HG02763 (cell line): ENCODE results near the gene AP1S3.

Source experiments
- ATAC-seq: cut with Tn5 transposase; IDR thresholded peaks from one replicate; pipeline ENCODE4 v1.9.1; 2021; ENCODE audit warnings: mild to moderate bottlenecking, moderate library complexity; ENCODE audit not compliant: unreplicated experiment

AP1S3 gene

DNA sequence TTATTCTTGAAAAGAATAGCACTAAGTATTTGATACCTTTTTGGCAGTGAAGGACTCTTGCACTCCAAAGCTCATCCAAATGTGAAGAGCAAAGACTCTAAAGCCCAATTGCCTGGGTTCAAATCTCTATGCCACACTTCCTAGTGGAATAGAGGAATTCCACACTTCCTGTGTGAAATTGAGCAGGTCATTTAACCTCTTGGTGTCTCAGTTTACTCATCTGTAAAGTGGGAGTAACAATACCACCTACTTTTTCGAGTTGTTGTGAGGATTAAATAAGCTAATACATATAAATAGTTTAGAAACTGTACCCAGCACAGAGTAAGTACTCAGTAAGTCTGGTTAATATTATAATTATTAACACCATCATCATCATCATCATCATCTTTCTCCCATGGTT is 72.6 kb downstream of the AP1S3 start:
- no peak for ATAC-seq

DNA sequence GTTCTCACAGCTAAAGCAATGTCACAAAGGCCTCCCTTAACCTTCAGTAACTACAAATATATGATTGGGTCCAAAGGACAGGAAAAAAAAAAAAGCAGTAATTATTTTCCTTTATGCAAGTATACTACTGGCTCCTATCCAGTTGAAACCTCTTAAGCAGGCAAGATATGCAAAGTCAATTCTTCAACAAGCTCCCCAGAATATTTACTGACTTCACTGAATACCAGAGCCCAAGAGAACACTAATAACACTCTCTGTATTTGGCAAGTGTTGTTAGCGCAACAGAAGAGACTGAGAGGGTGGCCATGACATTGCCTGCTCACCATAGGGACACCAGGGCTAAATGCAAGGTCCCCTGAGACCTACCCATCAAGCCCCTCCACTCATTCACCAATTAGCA is 74.5 kb downstream of the AP1S3 start:
- ATAC-seq = no peak

DNA sequence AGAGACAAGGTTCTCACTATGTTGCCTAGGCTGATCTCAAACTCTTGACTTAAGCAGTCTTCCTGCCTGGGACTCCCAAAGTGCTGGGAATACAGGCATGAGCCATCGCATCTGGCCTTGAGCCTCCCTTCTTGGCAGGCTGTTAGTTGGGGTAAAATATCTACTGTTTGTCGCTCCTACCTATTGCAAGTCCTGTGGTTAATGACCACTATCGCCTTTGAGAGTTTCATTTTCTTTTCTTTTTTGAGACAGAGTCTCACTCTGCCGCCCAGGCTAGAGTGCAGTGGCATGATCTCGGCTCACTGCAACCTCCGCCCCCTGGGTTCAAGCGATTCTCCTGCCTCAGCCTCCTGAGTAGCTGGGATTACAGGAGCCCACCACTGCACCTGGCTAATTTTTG is 75.6 kb downstream of the AP1S3 start:
- ATAC-seq = peak; percentile 68

DNA sequence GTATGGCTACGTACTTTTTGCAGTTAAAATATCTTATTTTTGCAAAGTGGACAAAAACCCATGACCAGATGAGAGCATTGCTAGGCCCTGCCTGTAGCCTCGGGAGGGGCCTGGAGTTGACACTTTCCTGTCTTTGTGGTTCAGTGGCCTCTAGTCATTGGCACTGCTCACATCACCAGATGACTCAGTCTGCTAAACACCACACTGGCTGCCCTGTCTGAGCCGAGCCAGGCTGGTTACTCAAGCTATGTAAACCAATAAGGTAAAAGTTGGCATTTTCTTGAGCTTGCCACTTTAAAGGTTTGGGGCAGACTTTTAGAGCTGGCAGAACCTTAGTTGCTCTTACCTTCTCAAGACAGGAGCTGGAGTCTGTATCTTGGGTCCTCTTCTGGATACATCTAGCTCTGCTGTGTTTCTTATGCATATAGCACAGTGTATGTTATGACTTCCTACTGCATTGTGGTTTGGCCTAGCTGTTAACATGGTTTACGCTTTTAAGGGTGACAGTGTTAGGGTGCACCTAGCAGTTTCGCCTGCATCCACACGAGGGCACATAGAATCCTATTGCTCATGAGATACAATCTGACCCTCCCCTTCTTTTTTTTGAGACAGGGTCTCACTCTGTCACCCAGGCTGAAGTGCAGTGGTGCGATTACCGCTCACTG is 76.4 kb downstream of the AP1S3 start:
- ATAC-seq = peak; percentile 78

DNA sequence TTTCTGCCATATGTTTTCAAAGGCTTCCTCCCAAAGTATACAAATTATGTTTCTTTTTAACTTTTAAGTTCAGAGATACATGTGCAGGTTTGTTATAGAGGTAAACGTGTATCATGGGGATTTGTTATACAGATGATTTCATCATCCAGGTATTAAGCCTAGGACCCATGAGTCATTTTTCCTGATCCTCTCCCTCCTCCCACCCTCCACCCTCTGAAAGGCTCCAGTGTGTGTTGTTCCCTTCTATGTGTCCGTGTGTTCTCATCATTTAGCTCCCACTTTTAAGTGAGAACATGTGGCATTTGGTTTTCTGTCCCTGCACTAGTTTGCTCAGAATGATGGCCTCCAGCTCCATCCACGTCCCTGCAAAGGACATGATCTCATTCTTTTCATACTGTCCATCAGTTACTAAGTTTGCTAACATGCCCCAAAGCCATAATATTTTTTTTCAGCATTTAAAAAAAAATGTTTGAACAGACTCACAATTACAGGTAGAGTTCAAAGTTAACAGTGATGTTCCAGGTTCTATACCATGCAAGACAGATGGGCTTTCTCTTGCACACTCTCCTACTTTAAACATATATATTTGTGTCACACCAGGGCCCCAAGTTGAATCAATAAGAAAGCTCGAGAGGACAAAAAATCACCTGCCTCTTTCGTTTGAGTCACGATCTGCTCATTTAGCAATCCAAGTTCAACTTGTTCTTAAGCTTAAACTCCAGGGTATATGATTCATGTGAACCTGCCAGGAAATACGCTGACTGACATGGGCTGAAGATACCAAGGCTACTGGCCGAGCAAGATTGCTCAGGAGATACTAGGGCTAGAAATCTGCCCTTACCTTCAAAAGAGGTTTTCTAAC is 77.6 kb downstream of the AP1S3 start:
- no peak for ATAC-seq

DNA sequence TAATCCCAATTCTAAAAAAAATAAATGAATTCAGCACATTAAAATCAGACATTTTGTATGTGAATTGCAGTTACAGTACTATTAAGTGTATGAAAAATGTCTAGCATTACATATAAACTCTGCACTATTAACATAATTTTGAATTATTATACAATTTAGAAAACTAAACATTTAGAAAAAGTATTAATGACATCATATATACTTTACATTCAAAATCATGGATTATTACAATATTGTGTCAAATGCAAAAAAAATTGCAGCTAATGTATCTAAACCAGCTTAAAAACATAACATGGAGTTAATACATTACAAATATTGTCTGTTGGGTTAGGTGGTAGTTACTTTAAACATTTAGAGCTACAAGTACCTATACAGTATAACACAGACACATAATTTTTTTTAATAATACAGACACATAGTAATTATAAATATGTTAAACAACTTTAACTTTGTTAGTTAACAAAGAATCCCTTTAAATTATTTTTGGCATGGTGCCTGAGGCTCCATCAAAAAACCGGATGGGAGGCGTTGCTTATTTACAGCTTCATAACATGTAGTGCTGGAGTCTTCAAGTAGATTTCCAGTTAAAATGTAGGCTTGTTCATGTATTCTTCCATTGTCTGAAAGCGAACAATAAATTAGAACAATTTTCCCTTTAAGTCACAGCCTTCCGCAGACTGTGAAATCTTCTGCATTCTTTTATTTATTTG is 79.1 kb downstream of the AP1S3 start:
- ATAC-seq = no peak

DNA sequence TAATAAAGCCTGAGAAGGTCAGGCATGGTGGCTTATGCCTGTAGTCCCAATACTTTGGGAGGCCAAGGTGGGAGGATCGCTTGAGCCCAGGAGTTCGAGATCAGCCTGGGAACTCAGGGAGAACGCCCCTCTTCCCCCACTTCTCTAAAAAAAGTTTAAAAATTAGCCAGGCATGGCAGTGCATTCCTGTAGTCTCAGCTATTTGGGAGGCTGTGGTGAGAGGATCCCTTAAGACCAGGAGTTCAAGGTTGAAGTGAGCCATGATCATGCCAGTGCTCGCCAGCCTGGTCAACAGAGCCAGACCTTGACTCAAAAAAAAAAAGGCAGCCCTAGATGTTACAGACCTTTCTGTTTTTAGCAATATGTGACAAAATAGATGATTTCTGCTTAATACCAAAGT is 83.4 kb downstream of the AP1S3 start:
- ATAC-seq = no peak

DNA sequence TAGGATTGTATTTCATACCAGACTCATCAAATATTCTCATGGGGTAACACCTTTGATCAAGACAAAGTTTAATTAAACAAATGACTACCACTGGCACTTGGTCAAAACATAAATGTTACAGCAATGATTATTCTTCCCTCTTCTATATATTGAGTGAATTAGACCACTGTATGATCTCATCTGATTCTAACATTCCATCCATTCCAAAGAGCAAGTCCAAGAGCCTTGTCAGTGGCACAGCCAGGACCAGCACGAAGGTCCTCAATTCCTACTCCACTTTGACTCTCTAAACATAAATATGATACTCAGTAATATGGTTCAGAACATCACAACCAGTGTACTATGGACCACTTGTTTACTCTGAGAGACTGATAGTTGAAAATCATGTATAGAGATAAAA is 86.4 kb downstream of the AP1S3 start:
- ATAC-seq = no peak

DNA sequence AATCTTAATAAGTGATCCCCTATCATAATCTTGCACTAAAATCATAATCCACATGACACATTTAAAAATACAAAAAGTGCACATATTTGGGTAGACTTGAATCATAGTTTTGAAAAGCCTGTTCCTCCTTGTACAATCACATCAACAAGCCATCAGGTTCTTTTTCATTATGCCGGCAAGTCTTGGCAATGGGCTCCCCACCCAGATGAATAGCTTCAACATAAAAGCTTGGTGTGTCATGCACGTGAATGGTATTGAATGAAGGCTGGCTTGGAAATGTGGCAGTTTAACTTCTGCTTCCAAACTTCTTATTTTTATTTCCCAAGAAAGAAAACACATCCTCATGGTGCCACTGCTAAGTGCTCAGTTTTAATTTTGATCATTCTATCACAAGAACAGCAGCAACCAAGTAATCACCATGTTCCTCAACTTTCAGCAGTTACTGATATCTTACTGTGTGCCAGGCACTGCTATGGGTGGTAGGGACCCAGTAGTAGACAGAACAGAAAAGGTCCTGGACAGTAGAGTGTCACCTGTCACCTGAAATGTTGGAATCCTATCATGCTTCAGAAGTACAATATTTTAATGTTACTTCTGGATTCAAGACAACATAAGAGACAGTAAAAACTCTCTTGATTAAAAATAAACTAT is 89.9 kb downstream of the AP1S3 start:
- no peak for ATAC-seq

DNA sequence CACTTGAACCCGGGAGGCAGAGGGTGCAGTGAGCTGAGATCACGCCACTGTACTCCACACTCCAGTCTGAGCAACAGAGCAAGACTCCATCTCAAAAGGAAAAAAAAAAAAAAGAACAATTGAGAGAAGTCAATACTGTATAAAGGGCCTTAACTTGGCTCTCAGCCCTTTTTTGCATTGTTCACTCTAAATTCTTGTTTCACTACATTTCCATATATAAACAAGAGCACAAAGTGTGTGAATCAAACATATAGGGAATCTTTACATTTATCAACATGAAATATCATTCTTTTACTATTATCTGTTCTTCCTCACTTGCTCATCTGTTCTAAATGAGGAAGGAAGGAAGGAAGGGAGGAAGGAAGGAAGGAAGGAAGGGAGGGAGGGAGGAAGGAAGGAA is 90.8 kb downstream of the AP1S3 start:
- ATAC-seq = no peak

DNA sequence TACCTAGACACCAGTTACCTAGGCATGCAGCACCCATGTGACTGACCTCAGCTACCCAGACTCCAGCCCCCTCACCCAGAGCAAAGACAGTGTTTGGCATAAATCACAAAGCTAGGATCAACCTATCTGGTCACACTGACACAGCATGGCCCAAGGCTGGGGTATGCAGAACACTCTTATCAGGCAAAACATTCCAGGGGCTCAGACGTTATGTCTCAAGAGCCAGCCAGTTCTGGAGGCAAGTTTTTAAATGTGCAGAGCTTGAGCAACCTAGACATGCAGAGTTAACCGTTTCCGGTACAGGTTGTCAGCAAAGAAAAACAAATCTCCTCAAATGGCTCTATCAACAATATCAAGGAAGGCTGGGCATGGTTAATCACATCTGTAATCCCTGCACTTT is 92.8 kb downstream of the AP1S3 start:
- ATAC-seq = no peak

DNA sequence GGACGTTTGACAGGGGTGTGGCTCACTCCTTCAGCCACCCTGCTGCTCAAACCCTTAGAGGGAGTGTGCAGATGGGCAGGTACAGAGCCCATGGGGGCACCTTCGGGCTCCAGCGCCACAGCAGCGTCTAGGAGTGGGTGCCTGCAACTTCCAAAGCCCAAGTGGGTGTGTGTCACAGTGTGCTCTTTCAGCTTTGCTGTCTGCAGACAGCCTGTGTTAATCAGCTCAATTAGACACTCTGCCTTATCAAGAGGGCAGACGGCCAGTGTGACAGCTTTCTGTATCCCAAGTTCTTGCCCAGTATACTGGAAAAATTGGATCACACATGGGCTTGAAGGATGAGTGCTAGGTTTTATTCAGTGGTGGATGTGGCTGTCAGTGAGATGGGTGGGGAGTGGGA is 96.7 kb downstream of the AP1S3 start:
- no peak for ATAC-seq

DNA sequence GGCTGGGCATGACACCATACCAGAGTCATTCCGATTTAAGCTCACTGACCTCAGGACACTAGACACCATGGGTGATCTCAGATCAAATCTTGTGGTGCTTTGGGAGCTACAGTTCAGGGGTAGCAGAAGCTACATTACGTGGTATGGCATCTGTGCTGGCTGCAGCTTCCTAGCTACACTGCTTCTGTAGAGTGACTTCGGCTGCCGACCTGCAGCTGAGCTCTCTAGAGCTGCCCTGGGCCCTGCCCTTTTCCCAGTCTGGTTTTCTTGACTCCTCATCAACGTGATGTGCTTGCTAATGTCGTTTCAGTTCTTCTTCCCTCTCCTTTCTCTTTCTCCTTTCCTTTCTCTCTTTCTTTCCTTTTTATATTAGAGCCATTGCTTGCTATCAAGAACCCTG is 100.2 kb downstream of the AP1S3 start:
- no peak for ATAC-seq

DNA sequence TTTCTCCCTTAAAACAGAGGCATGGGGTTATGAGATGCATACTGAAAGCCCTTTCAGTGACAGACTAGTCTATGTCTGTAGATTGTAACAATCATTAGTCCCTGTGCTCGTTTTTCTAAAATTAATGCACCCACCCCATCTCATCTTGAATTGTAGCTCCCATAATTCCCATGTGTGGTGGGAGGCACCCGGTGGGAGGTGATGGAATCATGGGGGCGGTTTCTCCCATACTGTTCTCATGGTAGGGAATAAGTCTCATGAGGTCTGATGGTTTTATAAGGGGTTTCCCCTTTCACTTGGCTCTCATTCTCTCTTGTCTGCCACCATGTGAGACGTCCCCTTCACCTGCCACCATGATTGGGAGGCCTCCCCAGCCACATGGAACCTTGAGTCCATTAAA is 100.9 kb downstream of the AP1S3 start:
- ATAC-seq = no peak

DNA sequence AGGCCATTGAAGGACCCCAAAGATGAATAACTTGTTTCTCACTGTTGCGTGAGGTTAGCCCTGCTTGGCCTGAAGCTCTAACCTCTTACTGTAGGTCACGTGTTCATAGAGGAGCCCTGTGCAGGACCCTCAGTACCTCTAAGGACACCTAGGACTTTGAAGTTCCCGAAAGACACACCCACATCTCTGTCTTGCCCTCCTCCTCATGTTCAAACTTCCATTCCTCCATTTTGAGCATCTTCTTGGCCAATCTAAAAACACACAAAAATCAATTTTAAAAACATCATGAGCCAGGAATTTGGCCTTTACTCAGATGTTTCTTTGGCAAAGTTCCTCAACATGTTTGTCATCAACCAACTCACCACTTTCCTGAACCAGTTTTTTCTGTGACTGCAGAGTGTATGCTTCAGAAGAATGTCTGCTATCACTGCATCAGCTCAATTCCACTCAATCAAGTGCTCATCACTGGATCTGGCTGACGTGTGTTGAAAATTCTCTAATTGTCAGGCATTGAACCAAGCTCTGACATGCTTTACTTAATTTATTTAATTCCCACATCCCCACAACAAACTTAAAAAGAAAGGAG is 101.6 kb downstream of the AP1S3 start:
- ATAC-seq = no peak

DNA sequence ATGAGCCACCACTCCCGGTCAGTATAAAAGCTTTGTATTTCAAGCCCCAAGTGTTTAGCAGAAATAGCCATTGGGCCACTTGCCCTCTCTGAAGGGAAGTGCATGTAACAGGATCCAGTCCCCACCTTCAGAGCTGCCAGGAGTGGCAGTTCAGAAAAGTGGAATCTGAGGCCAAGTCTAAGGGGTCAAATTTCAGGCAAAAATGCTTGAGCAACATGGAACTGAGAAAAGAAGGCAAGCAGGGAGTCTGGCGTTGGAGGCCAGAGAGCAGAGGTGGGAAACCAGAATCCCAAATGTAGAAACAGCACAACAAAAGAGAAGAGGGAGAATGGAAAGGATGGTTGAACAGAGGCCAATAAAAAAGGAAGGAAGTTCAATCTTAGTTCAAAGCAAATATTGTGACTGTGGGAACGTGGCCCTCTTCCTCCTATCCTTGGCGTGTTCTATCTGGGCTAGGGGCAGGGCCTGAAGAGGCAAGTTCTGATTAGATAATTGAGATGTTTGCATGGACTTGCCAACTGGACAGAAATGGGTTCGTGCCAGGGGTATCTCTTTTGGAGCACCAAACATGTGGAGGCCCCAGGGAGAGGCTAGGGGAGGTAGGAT is 102.2 kb downstream of the AP1S3 start:
- no peak for ATAC-seq

DNA sequence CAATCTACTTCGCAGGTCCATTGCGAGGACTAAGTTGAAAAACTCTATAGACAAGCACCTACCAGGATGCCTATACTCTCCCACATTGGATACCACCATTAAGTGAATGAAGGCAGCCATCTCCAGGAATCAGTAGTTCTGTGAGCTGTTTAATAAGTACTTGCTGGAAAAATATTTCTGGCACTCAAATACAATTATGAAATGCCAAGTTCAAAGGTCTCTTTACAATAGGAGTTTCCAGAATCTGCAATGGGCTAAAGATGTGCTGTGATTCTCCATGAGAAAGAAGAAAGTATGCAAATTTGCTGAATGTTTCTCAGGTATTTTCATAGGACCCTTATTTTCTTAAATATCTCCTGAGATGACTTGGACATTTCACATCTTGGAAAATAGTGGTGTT is 103.0 kb downstream of the AP1S3 start:
- ATAC-seq = no peak

DNA sequence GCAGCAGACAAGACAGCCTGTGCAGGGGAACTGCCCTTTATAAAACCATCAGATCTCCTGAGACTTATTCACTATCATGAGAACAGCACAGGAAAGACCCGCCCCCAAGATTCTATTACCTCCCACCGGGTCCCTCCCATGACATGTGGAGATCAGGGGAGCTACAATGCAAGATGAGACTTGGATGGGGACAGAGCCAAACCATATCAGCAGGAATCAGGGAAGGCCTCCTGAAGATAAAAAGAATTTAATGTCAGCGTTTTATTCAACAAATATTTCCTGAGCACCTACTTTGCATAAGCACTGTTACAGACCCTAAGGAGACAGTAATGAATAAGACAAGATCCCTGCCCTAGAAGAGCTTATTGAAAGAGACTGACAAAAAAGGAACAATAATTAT is 105.0 kb downstream of the AP1S3 start:
- ATAC-seq = no peak

DNA sequence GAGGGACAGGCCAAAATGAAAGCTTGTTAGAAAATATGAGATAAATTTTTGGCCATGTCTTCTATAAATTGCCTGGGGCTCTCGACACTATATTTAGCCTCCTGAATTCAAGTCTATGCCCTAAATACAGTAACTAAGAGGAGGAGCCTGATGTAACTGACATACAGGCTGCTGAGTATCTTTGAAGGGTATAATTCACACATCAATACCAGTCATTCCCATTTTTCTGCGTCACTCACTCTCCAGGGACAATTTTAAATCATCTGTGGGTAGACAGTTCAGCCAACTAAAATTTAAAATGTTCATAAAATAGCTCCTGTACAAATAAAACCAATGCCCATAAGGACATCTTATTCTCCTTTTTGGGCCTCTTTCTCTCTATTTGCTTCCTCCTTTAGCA is 105.9 kb downstream of the AP1S3 start:
- ATAC-seq = no peak

DNA sequence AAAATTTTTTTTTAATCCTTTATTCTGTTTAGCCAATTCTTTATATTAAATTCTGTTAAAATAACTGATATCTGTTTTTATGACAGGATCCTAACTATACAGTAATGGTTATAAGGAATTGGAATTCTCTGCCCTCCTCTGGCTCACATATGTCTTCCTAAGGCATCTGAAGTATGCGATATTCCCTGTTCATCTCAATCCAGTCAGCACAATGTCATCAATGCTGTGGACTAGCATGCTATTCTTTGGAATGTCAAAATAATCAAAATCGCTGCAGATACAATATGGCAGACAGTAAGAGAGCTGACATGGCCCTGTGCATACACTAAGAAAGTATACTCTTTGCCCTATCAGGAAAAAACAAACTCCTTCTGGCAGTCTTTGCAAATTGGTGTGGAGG is 107.6 kb downstream of the AP1S3 start:
- ATAC-seq = no peak

DNA sequence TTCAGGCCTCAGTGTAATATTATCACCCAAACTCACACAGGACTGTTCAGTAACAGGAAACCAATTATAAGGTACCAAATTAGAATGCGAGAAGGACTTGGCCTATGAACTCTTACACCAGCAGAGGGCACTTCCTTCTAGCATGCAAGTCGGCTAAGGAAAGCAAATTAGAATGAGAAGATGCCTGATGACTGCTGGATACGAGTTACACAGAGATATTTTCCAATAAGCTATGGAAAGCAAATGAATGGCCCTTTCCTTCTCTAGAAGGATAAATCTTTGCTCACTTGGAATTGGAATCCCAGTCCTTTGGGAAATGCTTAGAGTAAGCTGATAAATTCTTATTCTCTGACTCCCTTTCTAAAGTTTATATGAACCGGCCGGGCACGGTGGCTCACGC is 109.8 kb downstream of the AP1S3 start:
- ATAC-seq = peak; percentile 76
